Retina (tissue), 1 donor: ENCODE measurements around the gene SPPL3.

ENCODE experiments used
- DNase-seq: peaks from one replicate; pipeline ENCODE4 v3.0.0-alpha.2; 2016

The SPPL3 gene

DNA sequence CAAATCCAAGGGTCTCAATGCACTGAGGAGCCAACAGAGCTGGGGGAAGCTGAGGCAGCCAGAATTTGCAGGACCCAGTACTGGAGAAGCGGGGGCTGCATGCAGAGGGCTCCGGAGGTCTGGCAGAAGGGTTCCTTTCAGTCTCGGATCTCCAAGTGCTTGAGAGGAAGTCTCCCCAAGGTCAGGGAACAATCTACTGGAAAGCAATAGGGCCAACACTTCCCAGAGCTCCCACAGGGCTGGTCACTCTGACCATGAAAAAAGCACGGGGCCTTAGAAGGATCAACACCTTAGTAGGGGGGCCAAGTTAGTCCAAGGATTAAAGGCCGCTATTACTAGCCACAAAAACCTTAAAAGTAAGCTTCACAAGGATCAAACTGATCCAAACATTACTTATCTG, 31.7 kb downstream of the SPPL3 start:
- no peak for DNase-seq

DNA sequence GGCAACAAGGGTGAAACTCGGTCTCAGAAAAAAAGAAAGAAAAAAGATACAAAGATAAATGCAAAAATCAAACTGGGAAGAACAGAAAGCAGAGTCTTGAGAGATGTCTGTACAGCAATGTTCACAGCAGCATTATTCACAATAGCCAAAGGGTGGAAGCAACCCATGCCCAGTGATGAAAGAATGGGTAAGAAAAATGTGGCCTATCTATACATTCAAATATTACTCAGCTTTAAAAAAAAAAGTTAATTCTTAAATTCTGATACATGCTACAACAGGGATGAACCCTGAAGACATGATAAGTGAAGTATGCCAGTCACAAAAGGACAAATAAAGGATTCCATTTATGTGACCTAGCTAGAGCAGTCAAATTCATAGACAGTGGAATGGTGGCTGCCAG, 33.7 kb downstream of the SPPL3 start:
- DNase-seq, result no peak

DNA sequence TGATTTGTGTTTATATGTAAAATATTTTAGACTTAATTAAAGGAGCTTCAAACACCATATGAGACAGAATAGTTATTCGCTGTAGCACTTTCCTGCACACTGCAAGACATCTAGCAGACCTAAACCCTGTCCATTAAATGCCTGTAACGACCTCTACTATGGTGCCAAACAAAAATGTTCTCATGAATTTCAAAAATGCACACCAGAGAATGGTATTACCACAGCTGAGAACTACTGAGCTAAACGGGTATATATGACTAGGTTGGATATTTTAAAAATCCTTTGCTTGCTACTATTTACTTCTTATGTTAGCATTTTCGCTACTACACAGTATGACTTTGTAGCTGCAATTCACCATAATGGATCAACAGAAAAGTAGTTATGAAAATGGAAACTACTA, 34.8 kb downstream of the SPPL3 start:
- no peak for DNase-seq

DNA sequence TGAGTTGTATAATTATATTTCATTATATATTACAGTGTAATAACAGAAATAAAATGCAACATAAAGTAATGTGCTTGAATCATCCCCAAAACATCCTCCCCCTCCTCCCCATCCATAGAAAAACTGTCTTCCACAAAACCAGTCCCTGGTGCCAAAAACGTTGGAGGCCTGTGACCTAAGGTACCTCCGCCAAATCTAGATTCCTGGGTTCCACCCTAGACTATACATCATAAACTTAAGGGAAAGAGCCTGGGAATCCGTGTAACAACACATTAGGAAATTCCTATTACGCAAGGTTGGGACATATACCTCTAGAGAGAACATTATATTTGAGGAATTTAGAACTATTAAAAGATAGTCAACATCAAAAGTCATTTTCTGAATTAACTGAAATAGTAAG, 38.0 kb downstream of the SPPL3 start:
- no peak for DNase-seq

DNA sequence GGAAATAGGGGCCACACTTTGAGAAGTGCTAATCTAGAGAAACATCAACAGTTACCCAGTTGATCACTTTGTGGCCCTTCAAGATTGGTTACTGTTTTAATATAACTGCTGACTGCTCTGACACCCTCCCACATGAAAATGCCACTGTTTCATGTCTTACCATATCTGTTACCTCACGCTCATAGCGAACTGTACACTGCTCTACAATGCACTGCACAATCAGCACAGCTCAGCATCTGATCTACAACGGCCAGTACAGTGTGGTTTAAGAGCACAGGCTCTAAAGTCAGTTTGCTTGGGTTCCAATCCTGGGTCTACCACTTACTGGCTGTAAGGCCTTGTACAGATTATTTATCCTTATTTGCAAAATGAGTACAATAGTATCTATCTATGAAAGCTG, 39.1 kb downstream of the SPPL3 start:
- no peak for DNase-seq

DNA sequence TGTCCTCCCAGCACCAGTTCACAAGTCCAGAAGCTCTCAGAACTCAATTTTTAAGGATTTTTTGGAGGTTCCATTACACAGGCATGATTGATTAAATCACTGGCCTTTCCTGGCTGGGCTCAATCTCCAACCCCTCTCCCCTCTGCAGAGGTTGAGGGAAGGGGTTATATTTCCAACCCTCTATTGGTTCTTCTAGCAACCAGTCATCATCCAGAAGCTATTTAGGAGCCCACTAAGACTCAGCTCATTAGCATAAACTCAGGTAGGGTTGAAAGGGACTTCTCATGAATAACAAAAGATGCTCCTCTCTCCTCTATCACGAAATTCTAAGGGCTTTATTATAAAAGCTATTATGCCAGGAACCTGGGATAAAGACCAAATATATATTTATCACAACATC, 41.5 kb downstream of the SPPL3 start:
- no peak for DNase-seq

DNA sequence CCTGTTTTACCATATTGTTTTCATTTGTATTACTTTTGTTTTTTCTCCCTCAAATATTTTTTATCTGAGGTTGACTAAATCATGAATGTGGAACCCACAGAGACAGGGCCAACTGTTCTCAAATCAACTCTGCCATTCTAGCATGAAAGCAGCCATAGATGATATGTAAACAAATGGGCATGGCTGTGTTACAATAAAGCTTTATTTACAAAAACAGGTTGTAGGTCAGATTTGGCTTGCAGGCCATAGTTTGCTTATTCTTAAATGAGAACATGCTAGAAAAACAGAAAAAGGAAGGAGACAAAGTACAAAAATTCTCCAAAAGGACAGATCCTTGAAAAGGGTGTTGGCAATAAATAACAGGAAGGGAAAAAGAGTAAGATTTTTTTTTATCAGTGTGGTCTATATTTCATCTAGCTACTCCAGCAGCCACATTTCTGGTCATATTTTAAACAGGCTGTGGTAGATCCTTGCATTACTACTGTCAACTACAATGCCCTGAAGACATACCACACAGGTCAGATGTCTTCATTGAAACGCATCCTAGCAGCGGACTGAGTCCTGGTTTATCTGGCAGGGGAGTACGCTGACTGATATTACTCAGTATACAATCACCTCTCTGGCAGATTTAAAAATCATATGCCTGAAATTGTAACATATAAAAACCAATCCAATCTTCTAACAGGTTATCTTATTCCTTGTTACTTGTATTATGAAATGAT, 42.9 kb downstream of the SPPL3 start:
- no peak for DNase-seq

DNA sequence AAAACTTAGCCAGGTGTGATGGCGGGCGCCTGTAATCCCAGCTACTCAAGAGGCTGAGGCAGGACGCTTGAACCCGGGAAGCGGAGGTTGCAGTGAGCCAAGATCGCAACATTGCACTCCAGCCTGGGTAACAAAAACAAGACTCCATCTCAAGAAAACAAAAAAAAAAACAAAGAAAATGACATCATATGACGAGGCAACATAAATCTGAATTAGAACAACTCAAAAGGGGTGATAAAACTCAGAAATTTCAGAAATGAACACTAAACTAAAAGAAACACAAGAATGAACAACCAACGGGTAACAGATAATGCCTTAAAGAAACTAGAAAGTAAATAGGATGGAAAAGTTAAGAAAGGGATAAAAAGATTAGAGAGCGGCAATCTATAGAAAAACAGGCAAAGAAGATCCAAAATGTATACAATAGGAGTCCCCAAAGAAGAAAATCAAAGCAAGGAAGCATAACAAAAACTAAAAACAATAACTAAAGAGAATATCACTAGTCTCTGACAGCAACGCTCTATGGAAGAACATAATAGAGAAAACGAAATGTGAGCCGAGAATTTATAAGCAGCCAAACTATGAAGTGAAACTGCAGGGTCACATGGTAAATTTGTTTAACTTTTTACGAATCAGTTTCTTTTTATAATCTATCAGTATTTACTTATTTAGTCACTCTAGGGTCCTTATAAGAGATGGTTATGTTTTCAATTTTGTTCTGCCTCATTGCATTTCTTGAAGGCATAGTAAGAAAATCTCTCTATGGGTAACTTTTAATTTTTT, 45.7 kb downstream of the SPPL3 start:
- no peak for DNase-seq

DNA sequence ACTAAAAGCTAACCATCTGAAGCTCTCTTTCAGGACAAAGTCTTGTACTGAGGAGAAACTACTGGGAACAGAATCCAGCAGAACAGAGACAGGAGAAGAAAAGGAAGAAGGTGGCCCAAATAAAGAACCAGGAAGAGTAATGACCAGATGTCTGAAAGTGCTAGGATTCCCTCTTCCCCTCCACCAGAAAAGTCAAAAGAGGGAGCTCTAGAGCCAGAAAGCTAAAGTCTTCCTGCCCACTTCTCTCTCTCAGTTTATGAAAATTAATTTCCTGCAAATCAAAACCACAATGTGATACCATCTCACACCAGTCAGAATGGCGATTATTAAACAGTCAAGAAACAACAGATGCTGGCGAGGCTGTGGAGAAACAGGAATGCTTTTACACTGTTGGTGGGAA, 47.2 kb downstream of the SPPL3 start:
- DNase-seq, result no peak

DNA sequence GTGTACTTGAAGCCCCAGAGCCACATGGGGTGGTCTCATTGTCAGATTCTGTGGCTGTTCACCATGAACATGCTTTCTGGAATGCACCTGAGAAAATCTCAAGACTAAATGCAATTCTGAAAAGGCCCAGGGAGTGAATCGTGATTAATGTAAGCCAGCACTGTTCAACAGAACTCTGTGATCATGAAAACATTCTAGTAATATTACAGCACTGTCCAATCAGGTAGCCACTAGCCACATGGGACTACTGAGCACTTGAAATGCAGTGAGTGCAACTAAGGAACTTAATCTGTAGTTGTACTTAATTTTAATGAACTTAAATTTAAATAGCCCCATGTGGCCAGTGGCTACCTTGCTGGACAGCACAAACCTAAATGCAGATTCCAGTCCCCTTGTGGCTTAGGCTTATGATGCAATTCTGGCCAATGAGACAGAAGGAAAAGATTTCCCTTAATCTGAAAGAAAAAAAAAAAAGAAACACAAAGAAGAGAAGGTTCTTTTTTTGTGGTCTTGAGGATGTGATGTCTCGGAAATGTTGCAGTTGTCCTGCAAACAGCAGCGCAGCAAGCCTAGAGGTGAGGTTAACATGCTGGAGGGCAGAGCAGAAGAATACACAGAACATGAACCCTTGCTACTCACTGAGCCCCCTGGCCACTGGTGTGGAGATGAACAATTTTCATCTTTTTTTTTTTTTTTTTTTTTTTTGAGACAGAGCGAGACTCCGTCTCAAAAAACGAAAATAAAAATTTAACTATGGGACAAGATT, 48.2 kb downstream of the SPPL3 start:
- DNase-seq, result no peak

DNA sequence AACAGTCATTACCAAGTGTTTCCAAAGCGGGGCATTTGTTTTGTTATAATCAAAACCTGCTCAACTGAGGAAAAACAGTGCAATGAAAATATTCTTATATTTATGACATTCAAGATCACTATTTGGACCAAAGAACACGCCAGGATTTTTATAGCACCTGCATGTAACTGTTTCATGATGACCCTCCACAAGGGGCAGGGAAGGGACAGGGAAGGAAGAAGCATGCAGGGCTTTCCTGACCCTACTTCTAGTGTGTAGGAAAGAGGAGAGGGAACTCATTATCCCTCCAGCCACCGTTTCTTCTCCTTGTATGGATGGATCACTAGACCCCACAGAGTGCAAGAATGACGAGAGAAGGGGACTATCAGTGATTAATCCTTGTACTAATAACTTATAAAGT, 49.4 kb downstream of the SPPL3 start:
- DNase-seq, result no peak

DNA sequence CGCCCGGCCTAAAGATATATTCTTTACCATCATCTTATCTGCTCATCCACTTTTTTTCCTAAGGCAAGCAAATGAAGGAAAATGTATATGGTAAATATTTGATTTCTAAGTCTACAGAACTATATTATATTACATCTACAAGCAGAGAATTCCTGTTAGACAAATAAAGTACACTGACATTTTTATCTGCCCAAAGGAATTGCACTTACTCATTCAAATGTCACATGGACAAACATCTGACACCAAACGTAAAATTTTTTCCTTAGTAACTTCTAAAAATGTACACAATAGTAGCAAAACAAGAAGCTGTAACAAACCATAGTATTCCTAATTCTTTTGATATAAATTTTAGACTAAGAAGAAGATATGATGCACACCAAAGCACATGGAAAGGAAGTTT, 51.0 kb downstream of the SPPL3 start:
- DNase-seq, result no peak

DNA sequence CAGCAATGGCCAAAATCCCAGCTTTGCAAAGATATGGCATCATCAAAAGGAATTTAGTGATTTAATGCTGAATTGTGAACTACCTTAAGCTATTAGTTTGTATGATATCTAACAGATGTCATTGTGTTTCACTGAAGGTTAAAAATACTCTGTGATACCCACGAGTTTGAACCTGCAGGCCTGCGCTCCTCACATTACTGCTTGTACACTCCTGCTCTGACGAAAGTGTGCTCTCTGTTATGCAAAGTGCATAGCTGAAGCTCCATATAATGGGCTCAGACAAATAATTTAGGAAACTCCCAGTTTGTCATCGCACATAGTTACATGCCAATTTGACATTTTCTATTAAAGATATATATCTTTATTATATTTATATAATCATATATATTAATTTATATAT, 52.2 kb downstream of the SPPL3 start:
- DNase-seq, result no peak

DNA sequence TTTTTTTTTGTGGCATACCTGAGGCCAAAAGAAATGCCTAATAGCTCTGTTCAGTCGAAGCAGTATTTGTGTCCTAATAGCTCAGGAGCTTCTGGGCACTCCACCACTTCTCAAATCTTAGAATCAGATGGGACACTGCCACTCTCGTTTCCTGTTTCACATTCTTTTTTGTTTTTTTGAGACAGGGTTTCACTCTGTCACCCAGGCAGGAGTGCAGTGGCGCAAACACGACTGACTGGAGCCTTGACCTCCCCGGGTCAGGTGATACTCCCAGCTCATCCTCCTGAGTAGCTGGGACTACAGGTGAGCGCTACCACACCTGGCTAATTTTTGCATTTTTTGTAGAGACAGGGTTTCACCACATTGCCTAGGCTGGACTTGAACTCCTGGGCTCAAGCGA, 52.7 kb downstream of the SPPL3 start:
- no peak for DNase-seq

DNA sequence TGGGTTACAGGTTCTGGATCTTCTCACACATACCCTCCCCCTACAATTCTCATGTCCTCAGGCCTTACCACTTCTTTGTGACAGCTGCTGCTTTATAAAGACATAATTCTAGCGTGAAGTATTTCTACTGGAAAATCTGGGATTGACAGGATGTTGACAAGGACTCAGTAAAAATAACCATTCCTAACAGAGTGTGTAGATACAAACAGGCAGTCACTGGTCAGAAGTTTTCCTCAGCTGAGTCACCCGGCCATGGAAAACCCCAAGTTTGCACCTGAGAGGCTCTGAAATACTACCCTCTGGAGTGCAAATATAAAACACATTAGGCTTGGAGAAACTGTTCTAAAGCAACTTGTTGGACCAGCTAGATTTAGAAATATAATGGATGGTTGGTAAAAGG, 54.4 kb downstream of the SPPL3 start:
- DNase-seq, result no peak

DNA sequence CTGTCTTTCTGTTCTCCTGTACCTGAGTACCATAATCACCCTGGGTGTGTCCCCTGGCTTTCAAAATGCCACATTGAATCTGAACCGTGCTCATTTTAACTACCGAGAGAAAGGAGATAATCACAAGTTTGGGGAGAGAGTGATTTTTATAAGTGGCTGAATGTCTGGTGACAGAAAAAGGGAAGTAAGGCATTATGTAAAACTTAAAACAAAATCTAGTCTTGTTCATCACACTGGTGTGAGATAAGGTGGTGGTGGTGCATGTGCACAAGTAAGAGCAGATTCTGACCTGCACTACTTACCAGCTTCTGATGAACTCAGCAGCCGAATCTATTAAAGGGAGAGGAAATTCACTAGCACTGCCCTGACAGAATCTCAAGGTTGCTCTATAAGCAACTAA, 56.3 kb downstream of the SPPL3 start:
- DNase-seq, result no peak

DNA sequence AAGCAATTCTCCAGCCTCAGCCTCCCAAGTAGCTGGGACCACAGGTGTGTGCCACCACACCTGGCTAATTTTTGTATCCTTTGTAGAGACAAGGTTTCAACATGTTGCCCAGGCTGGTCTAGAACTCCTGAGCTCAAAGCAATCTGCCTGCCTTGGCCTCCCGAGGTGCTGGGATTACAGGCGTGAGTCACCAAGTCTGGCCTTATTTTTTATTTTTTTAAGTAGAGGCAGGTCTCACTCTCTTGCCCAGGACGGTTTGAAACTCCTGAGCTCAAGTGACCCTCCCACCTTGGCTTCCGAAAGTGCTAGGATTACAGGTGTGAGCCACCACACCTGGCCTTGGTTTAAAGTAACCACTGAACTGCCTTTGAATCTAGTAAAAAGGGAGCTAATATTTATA, 56.8 kb downstream of the SPPL3 start:
- no peak for DNase-seq

DNA sequence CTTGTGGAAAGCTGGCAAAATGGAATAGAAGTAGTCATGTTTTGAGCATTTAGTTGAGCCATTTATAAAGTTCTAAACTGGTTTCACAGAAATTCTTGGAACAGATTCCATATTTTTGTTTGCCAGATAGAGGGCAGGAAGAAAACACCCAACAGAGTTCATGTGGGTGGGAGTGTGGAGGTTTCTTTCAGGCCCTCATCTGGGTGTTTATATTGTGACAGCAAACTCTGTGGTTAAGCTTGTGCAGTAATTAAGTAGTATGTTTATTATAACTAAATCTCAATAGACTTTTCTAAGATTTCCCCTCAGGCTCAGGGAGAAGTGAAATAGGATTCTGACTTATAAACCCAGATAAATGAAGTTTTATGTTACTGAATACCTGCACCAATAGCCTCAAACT, 57.4 kb downstream of the SPPL3 start:
- DNase-seq, result no peak

DNA sequence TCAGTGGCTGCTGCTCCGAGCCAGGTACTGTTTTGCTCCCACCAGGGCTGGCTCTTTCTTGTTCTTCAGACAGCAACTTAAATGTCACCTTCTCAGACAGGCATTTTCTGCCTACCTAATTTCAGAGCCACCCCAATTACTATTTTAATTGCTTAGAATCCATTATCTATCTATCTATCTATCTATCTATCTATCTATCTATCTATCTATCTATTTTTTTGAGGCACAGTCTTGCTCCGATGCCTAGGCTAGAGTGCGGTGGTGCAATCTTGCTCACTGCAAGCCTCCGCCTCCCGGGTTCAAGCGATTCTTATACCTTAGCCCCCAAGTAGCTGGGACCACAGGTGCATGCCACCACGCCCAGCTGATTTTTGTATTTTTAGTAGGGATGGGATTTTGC, 58.5 kb downstream of the SPPL3 start:
- no peak for DNase-seq

DNA sequence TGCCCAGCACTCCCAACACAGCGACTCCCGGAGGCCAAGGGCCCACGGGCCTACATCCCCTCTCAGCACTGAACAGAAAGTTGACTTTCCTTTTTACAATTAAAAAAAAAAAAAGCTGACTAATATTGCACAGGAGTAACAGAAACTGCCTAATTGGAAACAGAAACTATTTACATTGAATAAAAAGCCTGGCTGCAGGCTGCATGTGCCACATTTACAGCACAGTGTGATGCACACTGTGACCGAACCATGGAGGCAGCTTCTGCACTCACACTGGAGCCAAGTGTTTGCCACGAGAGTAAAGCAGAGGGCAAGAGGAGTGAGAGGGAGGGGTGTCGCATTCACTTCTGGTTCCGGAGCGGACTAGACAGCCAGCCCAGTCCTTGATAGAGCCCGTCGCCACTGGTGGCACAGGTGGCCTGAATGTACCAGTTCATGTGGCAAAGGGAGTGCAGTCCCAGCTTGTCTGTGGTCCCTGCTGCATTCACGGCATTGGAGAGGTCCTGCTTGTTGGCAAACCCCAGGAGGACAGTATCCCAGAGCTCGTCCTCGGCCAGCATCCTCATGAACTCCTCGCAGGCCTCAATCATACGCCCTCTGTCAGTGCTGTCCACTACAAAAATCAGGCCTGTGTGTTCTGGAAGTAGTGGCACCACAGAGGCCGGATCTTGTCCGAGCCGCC, 59.2 kb downstream of the SPPL3 start:
- DNase-seq, result no peak

DNA sequence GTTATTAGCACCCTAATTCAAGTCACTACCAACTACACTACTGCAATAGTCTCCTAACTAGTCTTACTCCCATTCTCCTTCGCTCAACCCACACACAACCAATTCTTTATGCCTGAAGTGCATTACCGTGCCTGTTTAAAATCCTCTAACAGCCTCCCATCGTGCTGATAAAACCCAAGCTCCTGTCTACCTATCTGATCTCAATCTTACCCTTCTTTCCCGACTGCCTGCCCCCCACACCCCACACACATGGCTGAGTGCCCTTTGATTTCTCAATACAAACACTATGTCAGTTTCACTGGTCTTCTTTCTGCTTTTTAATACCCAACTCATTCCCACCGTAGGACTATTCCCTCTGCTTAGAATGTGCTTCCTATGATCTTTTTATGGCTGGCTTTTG, 59.9 kb downstream of the SPPL3 start:
- DNase-seq, result no peak

DNA sequence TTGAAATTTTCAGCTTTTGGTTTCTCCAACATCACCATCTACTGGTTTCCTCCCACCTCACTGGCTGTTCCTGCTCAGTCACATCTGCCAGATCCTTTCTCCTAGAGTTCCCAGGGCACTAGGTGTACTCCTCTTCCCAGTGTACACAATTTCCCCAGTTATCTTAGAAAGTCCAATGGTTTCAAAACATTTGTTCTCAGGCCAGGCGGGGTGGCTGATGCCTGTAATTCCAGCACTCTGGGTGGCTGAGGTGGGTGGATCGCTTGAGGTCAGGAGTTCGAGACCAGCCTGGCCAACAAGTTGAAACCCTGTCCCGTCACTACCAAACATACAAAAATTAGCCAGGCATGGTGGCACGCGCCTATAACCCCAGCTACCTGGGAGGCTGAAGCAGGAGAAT, 60.7 kb downstream of the SPPL3 start:
- no peak for DNase-seq

DNA sequence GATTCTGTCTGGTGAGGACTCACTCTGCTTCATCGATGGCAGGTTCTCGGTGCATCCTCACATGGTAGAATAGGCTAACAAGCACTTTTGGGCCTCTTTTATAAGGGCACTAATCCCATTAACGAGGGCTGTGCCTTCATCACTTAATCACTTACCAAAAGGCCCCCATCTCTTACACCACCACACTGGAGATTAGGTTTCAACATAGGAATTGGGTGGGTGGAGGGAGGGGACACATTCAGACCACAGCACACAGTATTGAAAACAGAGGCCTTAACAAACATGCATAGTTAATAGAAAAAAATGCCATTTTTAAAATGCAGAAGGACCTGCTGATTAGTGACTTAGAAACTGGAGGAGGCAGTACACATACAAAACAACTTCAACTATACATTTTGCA, 61.6 kb downstream of the SPPL3 start:
- no peak for DNase-seq

DNA sequence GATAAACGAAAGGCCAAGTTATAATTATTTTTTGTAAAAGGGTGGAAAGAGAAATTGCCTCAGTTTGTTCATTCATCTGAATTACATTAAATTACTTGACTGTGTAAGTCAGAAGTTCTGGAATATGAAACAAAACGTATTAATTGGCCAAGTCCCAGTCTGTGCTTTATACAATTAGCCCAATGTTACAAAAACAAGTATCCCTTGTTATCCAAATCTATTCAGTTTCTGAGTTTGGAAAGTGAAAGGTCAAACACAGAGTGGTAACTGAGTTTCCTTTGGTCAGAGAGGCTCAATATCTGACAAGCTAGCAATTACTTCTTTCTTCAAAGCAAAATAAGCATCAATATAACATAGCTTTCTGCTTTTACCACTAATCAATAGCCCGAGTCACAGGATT, 62.6 kb downstream of the SPPL3 start:
- no peak for DNase-seq
